SW480 (cell line): Measurements from ENCODE around the gene LRP1.
A peak's percentile ranks its signal among the peaks of the same experiment; 100 is the strongest.

ENCODE experiments used
- DNase-seq: peaks from one replicate; pipeline ENCODE4 v3.0.0-alpha.2; 2016; ENCODE audit warnings: low spot score

The LRP1 gene

GRCh38 chr12:57211791-57212700 is 83.8 kb downstream of the LRP1 start:
- no peak for DNase-seq

GRCh38 chr12:57212701-57213057 is 84.4 kb downstream of the LRP1 start:
- DNase-seq: no peak

GRCh38 chr12:57213058-57213715 is 84.9 kb downstream of the LRP1 start:
- DNase-seq: peak; percentile 85

GRCh38 chr12:57213763-57214397 is 85.6 kb downstream of the LRP1 start:
- DNase-seq: no peak

GRCh38 chr12:57214398-57214781 is 86.1 kb downstream of the LRP1 start:
- peak; percentile 67 for DNase-seq

GRCh38 chr12:57215065-57215464 is 86.8 kb downstream of the LRP1 start:
- no peak for DNase-seq

- DNase-seq: no peak
These were observed 87.4 kb downstream of the LRP1 start for GRCh38 chr12:57215668-57216013.

- DNase-seq: peak; percentile 41
These were observed 88.0 kb downstream of the LRP1 start, which contains the start of gene NXPH4 for GRCh38 chr12:57216014-57216911. Gene NXPH4 (plus strand): TSS chr12:57216794. CDS start chr12:57216970, 176 bp downstream.

GRCh38 chr12:57216921-57217879 is 88.9 kb downstream of the LRP1 start:
- no peak for DNase-seq

GRCh38 chr12:57218030-57218853 is 90.0 kb downstream of the LRP1 start:
- no peak for DNase-seq

- no peak for DNase-seq
These were observed 91.1 kb downstream of the LRP1 start for GRCh38 chr12:57219205-57219992.

- no peak for DNase-seq
These were observed 91.9 kb downstream of the LRP1 start for GRCh38 chr12:57219993-57220754.

GRCh38 chr12:57220770-57221168 is 92.5 kb downstream of the LRP1 start:
- DNase-seq: no peak

GRCh38 chr12:57221169-57221917 is 93.1 kb downstream of the LRP1 start:
- no peak for DNase-seq

GRCh38 chr12:57222286-57223190 is 94.3 kb downstream of the LRP1 start:
- DNase-seq: no peak
